GM12865 (cell line): ENCODE data around the gene ZNF662.

Experiments
- DNase-seq: peaks from one replicate; pipeline ENCODE4 v3.0.0; 2010; ENCODE audit warnings: low read depth
- H3K4me3 ChIP-seq: 2 replicates; pipeline ENCODE4 v1.5.1; 2011; ENCODE audit warnings: mild to moderate bottlenecking, low read depth, low read length, control low read depth
- TF ChIP-seq, protein P1 (sequence below): IDR thresholded peaks from 2 replicates; pipeline ENCODE4 v1.5.1; 2011; ENCODE audit warnings: low read length, control low read depth, low read depth, inconsistent platforms; ENCODE audit not compliant: insufficient read depth; ENCODE audit errors: missing control alignments

ZNF662 gene

DNA sequence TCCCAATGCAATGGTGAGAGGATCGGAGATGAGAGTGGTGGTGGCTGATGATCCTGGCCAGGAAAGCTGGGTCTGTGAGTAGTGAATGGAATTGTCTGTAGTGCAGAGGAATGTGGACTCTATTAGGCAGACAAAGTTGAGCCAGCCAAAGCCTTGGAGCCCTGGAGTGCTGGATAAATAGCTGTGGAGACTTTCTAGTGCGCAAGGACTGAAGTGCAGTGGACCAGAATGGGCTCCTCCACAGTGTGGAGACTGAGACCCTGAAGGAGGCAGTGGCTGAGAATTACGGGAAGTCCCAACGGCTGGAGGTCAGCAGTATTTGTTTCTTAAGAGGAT is 874 bp downstream of the ZNF662 start:
- H3K4me3 ChIP-seq: no peak overlapping the region
- TF ChIP-seq, protein P1, sequence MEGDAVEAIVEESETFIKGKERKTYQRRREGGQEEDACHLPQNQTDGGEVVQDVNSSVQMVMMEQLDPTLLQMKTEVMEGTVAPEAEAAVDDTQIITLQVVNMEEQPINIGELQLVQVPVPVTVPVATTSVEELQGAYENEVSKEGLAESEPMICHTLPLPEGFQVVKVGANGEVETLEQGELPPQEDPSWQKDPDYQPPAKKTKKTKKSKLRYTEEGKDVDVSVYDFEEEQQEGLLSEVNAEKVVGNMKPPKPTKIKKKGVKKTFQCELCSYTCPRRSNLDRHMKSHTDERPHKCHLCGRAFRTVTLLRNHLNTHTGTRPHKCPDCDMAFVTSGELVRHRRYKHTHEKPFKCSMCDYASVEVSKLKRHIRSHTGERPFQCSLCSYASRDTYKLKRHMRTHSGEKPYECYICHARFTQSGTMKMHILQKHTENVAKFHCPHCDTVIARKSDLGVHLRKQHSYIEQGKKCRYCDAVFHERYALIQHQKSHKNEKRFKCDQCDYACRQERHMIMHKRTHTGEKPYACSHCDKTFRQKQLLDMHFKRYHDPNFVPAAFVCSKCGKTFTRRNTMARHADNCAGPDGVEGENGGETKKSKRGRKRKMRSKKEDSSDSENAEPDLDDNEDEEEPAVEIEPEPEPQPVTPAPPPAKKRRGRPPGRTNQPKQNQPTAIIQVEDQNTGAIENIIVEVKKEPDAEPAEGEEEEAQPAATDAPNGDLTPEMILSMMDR: no peak
- DNase-seq: no peak

DNA sequence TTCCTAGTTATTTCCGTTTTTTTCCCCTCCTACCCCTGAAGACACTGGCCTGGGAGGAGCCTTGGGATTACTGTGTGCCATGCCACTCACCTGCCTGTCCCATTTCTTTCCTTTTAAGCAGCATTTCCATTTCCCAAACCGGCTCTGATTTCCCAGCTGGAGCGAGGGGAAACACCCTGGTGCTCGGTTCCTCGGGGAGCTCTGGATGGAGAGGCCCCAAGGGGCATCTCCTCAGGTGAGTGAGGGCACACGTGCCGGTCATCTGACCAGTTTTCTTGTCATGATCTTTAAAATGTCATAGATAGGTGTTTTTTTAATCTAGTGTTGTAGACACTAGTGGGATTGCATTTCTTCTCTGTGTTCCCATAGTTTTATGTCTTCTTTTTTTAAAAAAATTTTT is 2.7 kb downstream of the ZNF662 start:
- DNase-seq: no peak
- H3K4me3 ChIP-seq: no peak overlapping the region
- TF ChIP-seq, protein P1: no peak

DNA sequence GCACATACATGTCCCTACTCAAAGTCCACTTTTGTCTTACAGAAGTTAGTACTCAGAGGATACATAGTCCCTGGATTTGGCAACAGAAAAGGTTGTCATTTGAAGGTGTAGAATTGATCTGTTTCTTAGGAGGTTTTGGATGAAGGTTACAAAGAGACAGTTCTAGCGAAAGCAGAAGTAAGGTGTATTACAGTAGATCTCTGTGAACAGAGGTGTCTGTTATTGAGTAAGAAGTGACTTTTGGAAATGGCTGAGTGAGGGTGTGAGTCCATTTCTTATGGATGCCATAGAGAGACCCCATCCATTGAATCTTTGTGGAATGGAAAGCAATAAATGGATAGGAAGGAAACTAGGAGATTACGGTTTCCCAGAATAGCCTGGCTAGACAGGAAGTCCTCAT is 5.6 kb downstream of the ZNF662 start:
- TF ChIP-seq, protein P1: no peak
- no peak for DNase-seq

DNA sequence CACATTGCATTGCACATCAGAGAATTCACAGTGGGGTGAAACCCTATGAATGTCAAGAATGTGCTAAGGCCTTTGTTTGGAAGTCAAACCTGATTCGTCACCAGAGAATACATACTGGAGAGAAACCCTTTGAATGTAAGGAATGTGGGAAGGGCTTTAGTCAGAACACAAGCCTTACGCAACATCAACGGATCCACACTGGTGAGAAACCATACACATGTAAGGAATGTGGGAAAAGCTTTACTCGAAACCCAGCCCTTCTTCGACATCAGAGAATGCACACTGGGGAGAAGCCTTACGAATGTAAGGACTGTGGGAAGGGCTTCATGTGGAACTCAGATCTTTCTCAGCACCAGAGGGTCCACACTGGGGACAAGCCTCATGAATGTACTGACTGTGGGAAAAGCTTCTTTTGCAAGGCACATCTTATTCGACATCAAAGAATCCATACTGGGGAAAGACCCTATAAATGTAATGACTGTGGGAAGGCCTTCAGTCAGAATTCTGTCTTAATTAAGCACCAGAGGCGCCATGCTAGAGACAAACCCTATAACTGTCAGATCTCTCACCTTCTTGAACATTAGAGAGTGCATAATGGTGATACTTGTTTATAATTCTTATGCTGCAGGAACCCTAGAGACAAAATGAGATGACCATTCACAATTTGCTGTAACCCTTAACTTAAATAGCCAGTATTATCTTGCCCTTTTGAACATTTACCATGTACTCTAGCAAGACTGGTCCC is 9.0 kb downstream of the ZNF662 start:
- no peak for DNase-seq
- H3K4me3 ChIP-seq: no peak overlapping the region
- TF ChIP-seq, protein P1: no peak

More for the DNA sequence above, 5.6 kb downstream of the ZNF662 start:
- H3K4me3 ChIP-seq: no peak overlapping the region

DNA sequence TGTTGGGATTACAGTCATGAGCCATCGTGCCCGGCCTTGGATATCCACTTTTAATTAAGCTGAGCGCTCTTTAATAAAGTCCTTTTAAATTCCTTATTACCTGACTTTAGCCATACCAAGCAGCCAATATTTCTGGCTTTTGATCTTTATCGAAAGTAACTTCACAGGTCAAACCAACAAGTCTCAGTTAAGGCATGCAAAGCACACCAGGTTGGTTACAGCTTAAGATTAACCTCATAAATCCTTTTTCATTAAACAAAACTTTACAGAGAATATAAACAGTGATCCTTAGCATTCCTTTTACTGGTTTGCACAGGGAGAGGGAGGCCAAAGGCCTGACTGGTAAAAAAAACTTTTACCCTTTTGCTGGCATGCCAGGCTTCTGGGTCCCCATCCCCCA is 17.7 kb downstream of the ZNF662 start:
- no peak overlapping the region for H3K4me3 ChIP-seq
- TF ChIP-seq, protein P1: no peak

DNA sequence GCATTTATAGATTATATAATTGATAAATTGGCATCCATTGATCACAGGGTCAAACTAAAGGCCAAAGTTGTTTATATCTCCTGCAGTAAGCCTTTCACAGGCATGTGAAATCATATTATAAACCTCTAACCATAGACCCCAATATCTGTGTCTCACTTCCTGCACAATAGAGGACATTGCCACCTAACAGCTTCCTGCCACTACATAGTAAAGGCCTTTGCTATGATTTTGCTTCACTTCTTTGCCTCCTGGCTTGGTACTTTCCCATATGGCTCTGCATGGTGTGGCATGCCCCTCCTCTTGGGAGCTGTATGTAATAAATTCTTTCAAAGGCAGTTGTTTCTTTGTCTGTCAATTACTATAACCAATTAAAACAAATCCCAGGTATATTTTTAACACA is 20.4 kb downstream of the ZNF662 start:
- no peak for DNase-seq
- TF ChIP-seq, protein P1: no peak
- H3K4me3 ChIP-seq: no peak overlapping the region

More for the DNA sequence above, 17.7 kb downstream of the ZNF662 start:
- DNase-seq: no peak

DNA sequence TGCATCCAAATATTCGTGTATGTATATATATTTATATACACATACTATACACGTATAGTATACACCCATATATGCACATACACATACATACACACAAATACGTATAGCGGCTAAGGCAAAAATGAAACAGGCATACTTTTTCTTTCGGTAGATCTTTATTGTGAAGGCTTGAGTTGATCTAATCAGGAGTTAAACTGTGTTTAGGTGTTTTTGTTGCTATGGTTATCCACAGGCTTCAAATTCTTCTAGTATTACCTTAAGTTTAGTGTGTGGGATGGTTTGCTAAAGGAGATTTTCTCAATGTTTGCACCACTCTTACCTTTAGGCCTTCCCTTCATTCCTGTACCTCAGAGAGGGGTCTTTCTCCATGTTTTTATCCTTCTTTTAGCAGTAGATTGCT is 28.2 kb downstream of the ZNF662 start:
- DNase-seq: no peak
- H3K4me3 ChIP-seq: no peak overlapping the region
- TF ChIP-seq, protein P1: no peak
